GM21526 (cell line): ENCODE data around the gene ZFP1.

ENCODE experiments used
- ATAC-seq: cut with Tn5 transposase; IDR thresholded peaks from one replicate; pipeline ENCODE4 v1.9.1; 2021; ENCODE audit warnings: moderate library complexity; ENCODE audit not compliant: unreplicated experiment, low FRiP score

ZFP1 gene

GRCh38 chr16:75219838-75220237, 71.5 kb downstream of the ZFP1 start:
- no peak for ATAC-seq
